Endodermal cell (in vitro differentiated cells): ENCODE data around the gene TMX2. TPM values are rescaled to one million over a fixed set of nuclear protein-coding genes. Genes with fewer than 3 reads are reported as not detected.
A peak's percentile ranks its signal among the peaks of the same experiment; 100 is the strongest.

Experiments used
- DNase-seq: peaks from one replicate; pipeline ENCODE4 v3.0.0-alpha.2; 2017
- H3K27ac ChIP-seq: 2 replicates; pipeline ENCODE4 v1.5.1; 2013; ENCODE audit warnings: mild to moderate bottlenecking, low read depth, low read length, moderate library complexity
- H3K27me3 ChIP-seq: 2 replicates; pipeline ENCODE4 v1.6.1; 2013; ENCODE audit warnings: mild to moderate bottlenecking, low read length, moderate library complexity; ENCODE audit not compliant: insufficient read depth, control insufficient read depth, poor library complexity, severe bottlenecking
- H3K36me3 ChIP-seq: 2 replicates; pipeline ENCODE4 v1.7.0; 2013; ENCODE audit warnings: mild to moderate bottlenecking, low read length, moderate library complexity; ENCODE audit not compliant: control insufficient read depth, insufficient read depth
- H3K4me1 ChIP-seq: one replicate; pipeline ENCODE4 v1.7.0; 2013; ENCODE audit warnings: low read length; ENCODE audit not compliant: control insufficient read depth, insufficient read depth
- H3K4me3 ChIP-seq: 2 replicates; pipeline ENCODE4 v1.5.1; 2013; ENCODE audit warnings: mild to moderate bottlenecking, low read length, moderate library complexity
- H3K9ac ChIP-seq: 2 replicates; pipeline ENCODE4 v1.6.1; 2013; ENCODE audit warnings: mild to moderate bottlenecking, low read length, moderate library complexity; ENCODE audit not compliant: poor library complexity, severe bottlenecking; ENCODE audit errors: extremely low read depth
- H3K9me3 ChIP-seq: 2 replicates; pipeline ENCODE4 v1.6.1; 2013; ENCODE audit warnings: mild to moderate bottlenecking, low read length, moderate library complexity; ENCODE audit not compliant: control insufficient read depth
- H3K27ac Mint-ChIP-seq: 2 replicates; pipeline ENCODE4 v1.8.0; 2020; ENCODE audit warnings: mixed read lengths
- H3K27me3 Mint-ChIP-seq: 2 replicates; pipeline ENCODE4 v1.8.0; 2021; ENCODE audit warnings: mild to moderate bottlenecking, mixed read lengths; ENCODE audit not compliant: insufficient read depth
- H3K36me3 Mint-ChIP-seq: 2 replicates; pipeline ENCODE4 v1.8.0; 2020; ENCODE audit warnings: low read depth, mixed read lengths
- H3K4me1 Mint-ChIP-seq: 2 replicates; pipeline ENCODE4 v1.8.0; 2020; ENCODE audit warnings: mixed read lengths
- H3K4me3 Mint-ChIP-seq: 2 replicates; pipeline ENCODE4 v1.8.0; 2020; ENCODE audit warnings: mild to moderate bottlenecking, moderate library complexity, mixed read lengths
- H3K9me3 Mint-ChIP-seq: 2 replicates; pipeline ENCODE4 v1.8.0; 2020; ENCODE audit warnings: mild to moderate bottlenecking, mixed read lengths
- WGBS, 2 experiments: methylation state at CpG; one replicate each; pipeline versions ENCODE4 v1.1.5 to v1.1.7; 2013; ENCODE audit warnings: missing lambda C conversion rate in 2 of 2, mixed read lengths in 1 of 2; ENCODE audit not compliant: insufficient coverage in 1 of 2, insufficient read length in 1 of 2; 5-methylcytosine and 5-hydroxymethylcytosine counted together
- total RNA-seq, 2 donors: library from RNA; stranded (reverse); fragmentation: NEBNext Ultra II Directional in 1 of 2; extraction: Animal tissue kit (Norgen Biotek cat#: 25700) in 1 of 2; gene quantifications; 2 replicates in 1 of 2; 3 replicates in 1 of 2; pipeline ENCODE4 v1.2.1, GENCODE V29; 2021
- TF ChIP-seq, protein P1 (sequence below): fragments of 200-600 bp; sonication (generic); conservative IDR thresholded peaks from 2 replicates; pipeline ENCODE4 v1.5.0; 2021; ENCODE audit warnings: antibody characterized with exemption, mild to moderate bottlenecking

TMX2 gene
- total RNA-seq, 2 donors from 2014 or later: 67.6 to 79.2 TPM

DNA sequence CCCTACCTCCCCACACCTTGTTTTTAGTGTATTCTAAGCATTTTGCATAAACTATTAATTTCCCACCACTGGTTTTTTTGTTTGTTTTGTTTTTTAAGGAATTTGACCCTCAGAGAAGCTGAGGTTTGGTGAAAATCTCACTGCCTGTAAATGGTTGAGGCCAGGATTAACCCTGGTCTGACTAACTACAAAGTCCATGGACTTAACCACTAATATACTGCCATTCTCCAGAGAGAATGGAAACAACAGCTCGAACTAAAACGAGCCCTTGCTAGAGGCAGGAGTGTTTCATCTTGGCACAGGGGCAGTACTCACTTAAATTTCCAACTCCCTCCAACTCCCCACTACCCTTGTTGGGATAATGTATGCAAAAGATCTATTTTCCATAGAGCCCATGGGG lies 52.2 kb downstream of the TMX2 start:
- Histone ChIP-seq H3K4me3 (peak overlapping the region; percentile 90), H3K9ac (peak overlapping the region; percentile 96), H3K36me3 (peaks cover 6% of the 10 kb centered on the region), H3K9me3 (no peaks in the 10 kb centered on the region), H3K4me1 (no peaks in the 10 kb centered on the region), H3K27ac (no peak overlapping the region), H3K27me3 (no peaks in the 10 kb centered on the region)
- peaks cover 17% of the 10 kb centered on the region for H3K36me3 Mint-ChIP-seq
- H3K9me3 Mint-ChIP-seq: no peaks in the 10 kb centered on the region
- H3K4me3 Mint-ChIP-seq: peak overlapping the region; percentile 85
- 40 to 44% methylated on average over 1 to 2 of the region's 2 CpGs for WGBS, 2 experiments
- TF ChIP-seq, protein P1, sequence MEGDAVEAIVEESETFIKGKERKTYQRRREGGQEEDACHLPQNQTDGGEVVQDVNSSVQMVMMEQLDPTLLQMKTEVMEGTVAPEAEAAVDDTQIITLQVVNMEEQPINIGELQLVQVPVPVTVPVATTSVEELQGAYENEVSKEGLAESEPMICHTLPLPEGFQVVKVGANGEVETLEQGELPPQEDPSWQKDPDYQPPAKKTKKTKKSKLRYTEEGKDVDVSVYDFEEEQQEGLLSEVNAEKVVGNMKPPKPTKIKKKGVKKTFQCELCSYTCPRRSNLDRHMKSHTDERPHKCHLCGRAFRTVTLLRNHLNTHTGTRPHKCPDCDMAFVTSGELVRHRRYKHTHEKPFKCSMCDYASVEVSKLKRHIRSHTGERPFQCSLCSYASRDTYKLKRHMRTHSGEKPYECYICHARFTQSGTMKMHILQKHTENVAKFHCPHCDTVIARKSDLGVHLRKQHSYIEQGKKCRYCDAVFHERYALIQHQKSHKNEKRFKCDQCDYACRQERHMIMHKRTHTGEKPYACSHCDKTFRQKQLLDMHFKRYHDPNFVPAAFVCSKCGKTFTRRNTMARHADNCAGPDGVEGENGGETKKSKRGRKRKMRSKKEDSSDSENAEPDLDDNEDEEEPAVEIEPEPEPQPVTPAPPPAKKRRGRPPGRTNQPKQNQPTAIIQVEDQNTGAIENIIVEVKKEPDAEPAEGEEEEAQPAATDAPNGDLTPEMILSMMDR: no peak
- DNase-seq: no peak
- H3K4me1 Mint-ChIP-seq: peaks cover 32% of the 10 kb centered on the region
- H3K27ac Mint-ChIP-seq: peak overlapping the region; percentile 77
- no peaks in the 10 kb centered on the region for H3K27me3 Mint-ChIP-seq

GRCh38 chr11:57764972-57765371 lies 52.6 kb downstream of the TMX2 start:
- DNase-seq: no peak
- H3K27ac ChIP-seq: no peak overlapping the region
- H3K36me3 ChIP-seq: peaks cover 6% of the 10 kb centered on the region

DNA sequence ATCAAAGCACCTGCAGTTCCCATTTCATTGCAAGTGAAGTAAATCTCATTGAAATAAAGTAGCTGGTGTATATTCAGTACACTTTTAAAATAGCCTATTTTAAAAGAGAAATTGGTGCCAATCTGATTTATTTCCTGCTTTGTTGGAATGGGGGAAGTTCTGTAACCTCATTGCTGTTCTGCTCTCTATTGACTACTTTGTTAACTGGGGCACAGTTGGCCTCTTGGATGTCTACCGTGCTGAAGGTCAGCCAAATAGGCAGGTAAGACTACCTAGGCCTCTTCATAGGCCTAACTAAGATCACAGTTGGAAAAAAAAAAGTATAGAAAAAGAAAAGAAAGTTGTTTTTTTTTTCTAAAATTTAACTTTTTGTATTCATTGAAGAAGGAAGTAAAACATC lies 58.4 kb downstream of the TMX2 start:
- H3K27me3 Mint-ChIP-seq: no peaks in the 10 kb centered on the region
- H3K9me3 Mint-ChIP-seq: no peaks in the 10 kb centered on the region
- H3K4me3 Mint-ChIP-seq: no peak overlapping the region
- Histone ChIP-seq H3K36me3 (peaks cover 30% of the 10 kb centered on the region), H3K9ac (no peak overlapping the region), H3K4me3 (no peak overlapping the region), H3K27ac (no peak overlapping the region), H3K27me3 (no peaks in the 10 kb centered on the region), H3K4me1 (peaks cover 10% of the 10 kb centered on the region), H3K9me3 (no peaks in the 10 kb centered on the region)
- no peak for DNase-seq
- H3K36me3 Mint-ChIP-seq: peaks cover 35% of the 10 kb centered on the region
- TF ChIP-seq, protein P1: no peak
- peak overlapping the region; percentile 70 for H3K27ac Mint-ChIP-seq
- 100% methylated on average over 1 of the region's 1 CpG; no CpG with 5 or more reads in 1 of the 2 experiments for WGBS, 2 experiments
- H3K4me1 Mint-ChIP-seq: peaks cover 37% of the 10 kb centered on the region

More at GRCh38 chr11:57764972-57765371, 52.6 kb downstream of the TMX2 start:
- TF ChIP-seq, protein P1: no peak
- H3K36me3 Mint-ChIP-seq: peaks cover 20% of the 10 kb centered on the region
- Histone ChIP-seq H3K4me3 (peak overlapping the region; percentile 90), H3K4me1 (no peaks in the 10 kb centered on the region), H3K27me3 (no peaks in the 10 kb centered on the region), H3K9ac (peak overlapping the region; percentile 3), H3K9me3 (no peaks in the 10 kb centered on the region)
- 50 to 80% methylated on average over 1 of the region's 2 CpGs for WGBS, 2 experiments
- peak overlapping the region; percentile 85 for H3K4me3 Mint-ChIP-seq
- H3K4me1 Mint-ChIP-seq: peaks cover 32% of the 10 kb centered on the region
- H3K27ac Mint-ChIP-seq: no peak overlapping the region
- no peaks in the 10 kb centered on the region for H3K9me3 Mint-ChIP-seq
- H3K27me3 Mint-ChIP-seq: no peaks in the 10 kb centered on the region
